ENCODE measurements around the gene RFT1. TPM values are rescaled to one million over a fixed set of nuclear protein-coding genes. Genes with fewer than 3 reads are reported as not detected.

RFT1 gene
- total and polyA plus RNA-seq, 2 of the 13 experiments (the other 11 are each of a cell fraction or from before 2014, with no cell fraction given): 23.2 to 37.0 TPM

DNA sequence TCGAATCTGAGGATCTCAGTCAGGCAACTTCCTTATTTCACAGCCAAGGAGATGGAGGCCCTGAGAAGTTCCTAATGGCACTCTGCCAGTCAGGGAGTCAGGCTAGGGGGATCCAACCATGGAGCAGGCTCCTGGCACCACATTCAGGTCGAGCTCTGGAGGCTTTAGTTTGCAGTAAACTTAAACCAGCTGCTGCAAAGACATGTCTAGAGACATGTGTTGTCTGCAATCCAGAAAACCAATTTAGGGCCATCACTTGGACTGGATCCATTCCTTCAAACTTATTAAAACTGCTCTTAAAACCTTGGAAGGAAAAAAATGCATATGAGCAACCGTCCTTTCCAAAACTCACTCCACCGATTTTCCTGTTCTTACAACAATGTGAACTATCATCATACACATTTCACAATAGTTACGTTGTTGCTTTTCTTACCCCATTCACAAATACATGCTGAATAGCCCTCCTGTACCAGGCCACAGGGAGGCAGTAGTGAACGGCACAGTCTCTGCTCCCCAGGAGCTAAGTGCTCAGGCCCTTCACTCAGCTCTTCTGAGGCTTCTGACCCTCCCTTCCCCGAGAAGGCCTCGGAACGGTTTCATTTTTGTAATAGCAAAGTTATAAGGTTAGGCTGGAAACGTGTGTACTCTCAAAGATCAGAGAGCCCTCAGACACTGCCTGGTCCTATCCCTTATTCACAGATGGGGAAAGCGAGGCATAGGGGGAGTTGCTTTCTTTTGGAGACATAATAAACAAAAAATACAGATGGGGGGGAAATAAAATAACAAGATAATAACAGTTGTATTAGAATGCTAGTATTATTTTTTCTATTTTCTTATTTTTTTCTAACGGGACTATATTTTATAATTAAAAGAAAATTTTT is 20.1 kb downstream of the RFT1 start (continued):
- TF ChIP-seq, protein P1, sequence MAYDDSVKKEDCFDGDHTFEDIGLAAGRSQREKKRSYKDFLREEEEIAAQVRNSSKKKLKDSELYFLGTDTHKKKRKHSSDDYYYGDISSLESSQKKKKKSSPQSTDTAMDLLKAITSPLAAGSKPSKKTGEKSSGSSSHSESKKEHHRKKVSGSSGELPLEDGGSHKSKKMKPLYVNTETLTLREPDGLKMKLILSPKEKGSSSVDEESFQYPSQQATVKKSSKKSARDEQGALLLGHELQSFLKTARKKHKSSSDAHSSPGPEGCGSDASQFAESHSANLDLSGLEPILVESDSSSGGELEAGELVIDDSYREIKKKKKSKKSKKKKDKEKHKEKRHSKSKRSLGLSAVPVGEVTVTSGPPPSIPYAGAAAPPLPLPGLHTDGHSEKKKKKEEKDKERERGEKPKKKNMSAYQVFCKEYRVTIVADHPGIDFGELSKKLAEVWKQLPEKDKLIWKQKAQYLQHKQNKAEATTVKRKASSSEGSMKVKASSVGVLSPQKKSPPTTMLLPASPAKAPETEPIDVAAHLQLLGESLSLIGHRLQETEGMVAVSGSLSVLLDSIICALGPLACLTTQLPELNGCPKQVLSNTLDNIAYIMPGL (CRISPR knock-in tag; IDR thresholded peaks at IDR 0.05; ENCODE audit: borderline replicate concordance in 1 of 2, low read depth in 1 of 2): 0 out of 4 replicates have a peak, but pooled peaks of 1 of the 2 experiments have one; percentile 61
- TF ChIP-seq ZBTB38 (CRISPR knock-in tag; IDR thresholded peaks at IDR 0.05) (0 out of 2 replicates have a peak, but pooled peaks have one; percentile 17), ASH2L (IDR thresholded peaks at IDR 0.05; ENCODE audit: insufficient read length, low read depth, low read length) (no peak), MTA3 (CRISPR knock-in tag; IDR thresholded peaks at IDR 0.05) (no peak), ZBTB21 (CRISPR knock-in tag; IDR thresholded peaks at IDR 0.05) (no peak), SALL1 (CRISPR knock-in tag; IDR thresholded peaks at IDR 0.05) (peak; percentile 35; the same call in 1 of the 2 replicates), ZNF615 (CRISPR knock-in tag; IDR thresholded peaks at IDR 0.05; ENCODE audit: borderline replicate concordance) (no peak), SOX13 (IDR thresholded peaks at IDR 0.05) (no peak), SOX13 (CRISPR knock-in tag; conservative IDR thresholded peaks at IDR 0.05 in 1 of 2, IDR thresholded peaks at IDR 0.05 in 1 of 2) (peak in 1 of 2 experiments; percentile 34; a peak in 1 of 4 replicates), ZNF7 (CRISPR knock-in tag; IDR thresholded peaks at IDR 0.05) (no peak), ZMYM4 (CRISPR knock-in tag; IDR thresholded peaks at IDR 0.05) (peak; percentile 26; the same call in 1 of the 2 replicates), ZNF143 (CRISPR knock-in tag; IDR thresholded peaks at IDR 0.05) (no peak), IRF2 (CRISPR knock-in tag; IDR thresholded peaks at IDR 0.05) (peak; percentile 61; the same call in 1 of the 2 replicates), GZF1 (CRISPR knock-in tag; IDR thresholded peaks at IDR 0.05) (no peak)
- TF ChIP-seq, protein P2, sequence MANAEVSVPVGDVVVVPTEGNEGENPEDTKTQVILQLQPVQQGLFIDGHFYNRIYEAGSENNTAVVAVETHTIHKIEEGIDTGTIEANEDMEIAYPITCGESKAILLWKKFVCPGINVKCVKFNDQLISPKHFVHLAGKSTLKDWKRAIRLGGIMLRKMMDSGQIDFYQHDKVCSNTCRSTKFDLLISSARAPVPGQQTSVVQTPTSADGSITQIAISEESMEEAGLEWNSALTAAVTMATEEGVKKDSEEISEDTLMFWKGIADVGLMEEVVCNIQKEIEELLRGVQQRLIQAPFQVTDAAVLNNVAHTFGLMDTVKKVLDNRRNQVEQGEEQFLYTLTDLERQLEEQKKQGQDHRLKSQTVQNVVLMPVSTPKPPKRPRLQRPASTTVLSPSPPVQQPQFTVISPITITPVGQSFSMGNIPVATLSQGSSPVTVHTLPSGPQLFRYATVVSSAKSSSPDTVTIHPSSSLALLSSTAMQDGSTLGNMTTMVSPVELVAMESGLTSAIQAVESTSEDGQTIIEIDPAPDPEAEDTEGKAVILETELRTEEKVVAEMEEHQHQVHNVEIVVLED (CRISPR knock-in tag; IDR thresholded peaks at IDR 0.05; ENCODE audit: borderline replicate concordance): no peak
- TF ChIP-seq, protein P3, sequence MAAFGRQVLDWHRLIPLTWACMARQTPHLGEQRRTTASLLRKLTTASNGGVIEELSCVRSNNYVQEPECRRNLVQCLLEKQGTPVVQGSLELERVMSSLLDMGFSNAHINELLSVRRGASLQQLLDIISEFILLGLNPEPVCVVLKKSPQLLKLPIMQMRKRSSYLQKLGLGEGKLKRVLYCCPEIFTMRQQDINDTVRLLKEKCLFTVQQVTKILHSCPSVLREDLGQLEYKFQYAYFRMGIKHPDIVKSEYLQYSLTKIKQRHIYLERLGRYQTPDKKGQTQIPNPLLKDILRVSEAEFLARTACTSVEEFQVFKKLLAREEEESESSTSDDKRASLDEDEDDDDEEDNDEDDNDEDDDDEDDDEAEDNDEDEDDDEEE (CRISPR knock-in tag; IDR thresholded peaks at IDR 0.05): no peak
